Heart left ventricle (tissue), 13 donors: ENCODE data around the gene CBX1.

Experiments used
- CTCF ChIP-seq, 12 donors: fragments of 200-600 bp; sonication (generic) in 4 of 12; IDR thresholded peaks; one replicate each; pipeline versions ENCODE4 v1.5.0 to v1.8.0; 2018 to 2022; ENCODE audit warnings: antibody characterized with exemption in 12 of 12, mild to moderate bottlenecking in 5 of 12
- POLR2A ChIP-seq, 2 donors: fragments of 450-650 bp; IDR thresholded peaks; one replicate each; pipeline ENCODE4 v1.6.1; 2017; ENCODE audit warnings: antibody characterized with exemption in 2 of 2, mild to moderate bottlenecking in 2 of 2, moderate library complexity in 2 of 2
- donor health status: ischemic (EF 13 %, LVEDD 7.1; RV severe dilation, severe dysfunction).
- donor health status: DM: no; HTN: yes; CAD: no.
- donor health status: DM: no; HTN: no; CAD: no.
- donor health status: ischemic (EF 25% LVEDD 6.9; RV normal size, moderate dysfunction).
- donor health status: ischemic (EF 25% LVEDD 5.7; RV mildly dilated, moderate dysfunction).
- donor health status: ischemic (EF 35%, LVEDD 5.7; RV mildly dilated, moderate dysfunction).
- donor health status: nonischemic (EF 11% LVEDD 7.7; RV severe dilation, severe dysfunction).
- donor health status: DM: yes; HTN: yes; CAD: no.
- donor health status: PGD.
- donor health status: ischemic (EF 29% LVEDD 5.4; RV normal size, mild dysfunction).
- donor health status: nonischemic (EF 23%, LVEDD 6.1; RV moderate dilation, normal function).

DNA sequence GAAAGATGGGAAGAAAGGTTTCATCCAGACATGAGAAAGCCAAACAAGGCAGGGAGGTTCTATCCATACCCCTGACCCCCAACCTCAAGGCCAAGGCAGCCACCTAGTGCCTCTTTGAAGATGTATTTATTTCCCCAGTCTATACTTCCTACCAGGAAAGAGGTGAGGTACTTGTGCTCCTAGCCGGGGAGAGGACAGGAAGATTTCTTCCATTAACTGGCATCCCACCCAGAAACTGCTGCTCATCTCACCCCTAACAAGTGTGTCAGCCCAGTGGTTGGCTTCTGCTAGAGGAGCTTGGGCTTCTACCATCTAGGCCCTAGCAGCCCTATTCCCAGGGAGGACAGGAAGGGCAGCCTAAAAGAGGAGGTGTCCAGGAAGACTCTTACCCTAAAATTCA is 72.5 kb downstream of the CBX1 start:
- TF ChIP-seq CTCF (IDR thresholded peaks at IDR 0.05) (no peak), POLR2A (IDR thresholded peaks at IDR 0.05) (no peak)
